ENCODE results near the gene PEA15. TPM values are rescaled to one million over a fixed set of nuclear protein-coding genes. Genes with fewer than 3 reads are reported as not detected.

Gene PEA15
- polyA plus RNA-seq, 4 donors: 86.1 to 130 (median 108) TPM

Other genes with a start within 250 kb of the PEA15 start
- 10 to 100 TPM; 10.8 to 14.9 (median 11.6) TPM for gene PIGM, start 173.4 kb upstream of the PEA15 start, polyA plus RNA-seq (ENCODE audit: insufficient read length in 4 of 4)
- gene KCNJ10, start 135.2 kb upstream of the PEA15 start, polyA plus RNA-seq (ENCODE audit: insufficient read length in 4 of 4): 10 to 100 TPM; 23.4 to 30.9 (median 23.9) TPM
- under 1 TPM; 0.08 to 0.14 (median 0.12) TPM for gene KCNJ9, start 123.8 kb upstream of the PEA15 start, polyA plus RNA-seq (ENCODE audit: insufficient read length in 4 of 4)
- gene IGSF8, start 106.8 kb upstream of the PEA15 start, polyA plus RNA-seq (ENCODE audit: insufficient read length in 4 of 4): 10 to 100 TPM; 26.9 to 43.7 (median 38.6) TPM
- 1 to 10 TPM; 3.9 to 5.7 (median 4.8) TPM for gene ATP1A2, start 89.6 kb upstream of the PEA15 start, polyA plus RNA-seq (ENCODE audit: insufficient read length in 4 of 4)
- under 1 TPM in 3 of 4 donors, not detected in 1; 0.04 to 0.43 (median 0.26) TPM for gene ATP1A4, start 53.8 kb upstream of the PEA15 start, polyA plus RNA-seq (ENCODE audit: insufficient read length in 4 of 4)
- under 1 TPM; 0.13 to 0.63 (median 0.33) TPM for gene CASQ1, start 14.8 kb upstream of the PEA15 start, polyA plus RNA-seq (ENCODE audit: insufficient read length in 4 of 4)
- gene DCAF8, start 57.2 kb downstream of the PEA15 start, polyA plus RNA-seq (ENCODE audit: insufficient read length in 4 of 4): 100 to 1,000 TPM; 160 to 276 (median 224) TPM
- gene PEX19, start 79.7 kb downstream of the PEA15 start, polyA plus RNA-seq (ENCODE audit: insufficient read length in 4 of 4): 10 to 100 TPM; 72.1 to 91.4 (median 78.8) TPM
- gene COPA, start 137.9 kb downstream of the PEA15 start, polyA plus RNA-seq (ENCODE audit: insufficient read length in 4 of 4): 100 to 1,000 TPM; 140 to 179 (median 159) TPM
- gene NCSTN, start 138.0 kb downstream of the PEA15 start, polyA plus RNA-seq (ENCODE audit: insufficient read length in 4 of 4): 100 to 1,000 TPM; 141 to 159 (median 155) TPM
- gene NHLH1, start 161.7 kb downstream of the PEA15 start, polyA plus RNA-seq (ENCODE audit: insufficient read length in 4 of 4): under 1 TPM; 0.10 to 0.33 (median 0.19) TPM
- gene VANGL2, start 195.2 kb downstream of the PEA15 start, polyA plus RNA-seq (ENCODE audit: insufficient read length in 4 of 4): 10 to 100 TPM; 29.2 to 43.9 (median 34.9) TPM

Measured in left renal cortex interstitium (tissue), 4 donors.